Lower leg skin (tissue), 3 donors: Measurements from ENCODE around the gene MTRR.

ENCODE experiments used
- CTCF ChIP-seq, 3 donors: fragments of 450-650 bp; IDR thresholded peaks; one replicate each; pipeline ENCODE4 v1.5.1; 2016; ENCODE audit warnings: antibody characterized with exemption in 3 of 3, mild to moderate bottlenecking in 3 of 3, moderate library complexity in 2 of 3
- POLR2A ChIP-seq, 2 donors: fragments of 450-650 bp; IDR thresholded peaks; one replicate each; pipeline ENCODE4 v1.6.1; 2016 to 2017; ENCODE audit warnings: antibody characterized with exemption in 2 of 2, mild to moderate bottlenecking in 1 of 2, moderate library complexity in 1 of 2

- TF ChIP-seq CTCF (IDR thresholded peaks at IDR 0.05) (no peak), POLR2A (IDR thresholded peaks at IDR 0.05) (no peak)
Measured at GRCh38 chr5:7927466-7928375, 58.8 kb downstream of the MTRR start.
